CD4-positive, alpha-beta T cell treated with Interleukin-4 for 4 hours (primary cell): Measurements from ENCODE around the gene AASDHPPT.

ENCODE experiments used
- DNase-seq: peaks from one replicate; pipeline ENCODE4 v3.0.0-alpha.2; 2020

Gene AASDHPPT

DNA sequence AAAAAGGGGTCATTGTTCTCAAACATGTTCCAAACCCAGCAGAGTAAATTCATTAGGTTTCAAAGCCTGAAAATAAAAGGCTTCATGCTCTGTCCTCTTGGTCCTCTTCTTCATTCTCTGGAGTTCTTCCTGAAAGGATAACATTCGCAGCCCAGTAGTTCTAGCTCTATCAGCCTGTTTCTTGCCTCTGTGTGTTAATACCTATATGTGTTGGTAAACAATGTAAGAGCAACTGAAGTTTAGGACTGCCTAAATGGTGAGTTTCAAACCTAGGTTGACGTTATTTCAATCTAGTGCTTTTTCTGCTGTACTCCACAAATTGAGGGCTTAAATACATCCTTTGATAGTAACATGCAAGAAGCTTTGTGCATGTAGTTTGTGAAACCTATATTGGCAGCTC lies 9.4 kb downstream of the AASDHPPT start:
- DNase-seq, result no peak

DNA sequence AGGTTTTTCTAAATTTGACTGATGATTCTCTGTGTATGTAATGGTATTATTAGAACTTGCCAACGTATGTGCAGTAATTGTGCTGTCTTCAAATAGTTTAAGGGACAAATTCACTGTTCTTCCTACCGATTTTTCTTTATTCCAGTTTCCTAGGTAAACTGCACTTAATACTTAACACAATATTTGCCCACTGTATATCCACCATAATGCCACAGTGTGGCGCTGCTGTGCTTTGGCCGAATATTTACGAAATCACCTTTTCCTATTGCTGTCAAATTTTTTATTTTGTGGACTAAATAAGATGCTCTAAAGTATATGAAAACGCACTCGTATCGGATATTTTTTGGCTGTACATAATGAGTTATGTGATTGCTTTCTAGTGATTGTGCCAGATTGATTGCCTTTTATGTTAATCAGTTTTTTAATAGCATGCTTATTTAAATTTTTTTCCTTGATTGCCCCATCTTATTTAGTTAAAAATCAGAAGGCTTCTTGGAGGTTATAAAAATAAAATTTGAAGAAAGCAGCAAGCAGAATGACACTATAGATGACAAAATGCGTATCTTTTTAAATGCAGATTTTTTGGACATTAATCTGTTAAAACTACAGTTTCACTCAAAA lies 10.5 kb downstream of the AASDHPPT start:
- DNase-seq, result peak; percentile 64

DNA sequence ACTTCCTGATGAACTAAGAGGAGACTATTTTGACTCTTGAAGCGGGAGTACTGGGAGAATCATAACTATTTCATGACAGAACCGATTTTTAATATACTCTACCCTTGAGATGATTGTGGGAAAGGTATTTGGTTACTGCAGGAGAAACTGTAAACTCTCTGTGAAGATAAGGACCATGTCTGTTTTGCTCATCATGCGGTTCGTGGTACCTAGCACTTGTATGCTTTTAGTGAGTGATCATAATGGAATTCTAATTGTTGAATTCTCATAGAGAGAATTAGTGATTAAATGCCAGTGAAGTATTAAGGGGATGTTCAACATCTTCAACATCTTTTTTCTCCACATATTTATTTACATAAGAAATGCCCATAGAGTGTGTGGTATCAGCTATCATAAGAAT lies 11.4 kb downstream of the AASDHPPT start:
- DNase-seq, result no peak

DNA sequence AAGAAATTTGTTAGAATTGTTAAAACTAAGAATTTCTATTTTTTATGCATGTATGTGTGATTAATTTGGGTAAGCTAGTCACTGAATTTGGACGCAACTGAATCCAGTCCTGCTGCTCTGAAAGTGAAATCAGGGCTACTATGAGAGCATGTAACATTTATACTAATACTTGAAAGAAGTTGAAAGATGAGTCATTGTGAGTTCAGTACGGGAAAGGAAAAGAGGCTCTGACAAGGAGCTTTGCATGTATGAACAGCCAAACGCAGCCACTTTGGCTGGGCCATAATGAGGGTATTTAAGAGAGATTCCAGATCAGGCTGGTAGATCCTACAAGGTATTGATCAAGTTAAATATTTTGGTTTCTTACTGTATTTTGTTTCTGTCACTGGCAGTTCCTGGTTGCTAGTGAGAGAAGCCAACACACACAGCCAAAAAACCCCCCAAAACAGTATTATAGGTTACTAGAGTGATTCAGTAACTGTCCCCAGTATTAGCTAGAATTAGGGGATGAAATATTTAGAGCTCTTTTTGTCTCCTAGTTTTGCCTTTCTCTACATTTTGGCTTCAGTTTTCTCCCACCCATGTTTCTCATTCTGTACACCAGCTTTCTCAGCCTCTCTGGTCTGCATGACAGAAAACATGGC lies 14.1 kb downstream of the AASDHPPT start:
- no peak for DNase-seq

DNA sequence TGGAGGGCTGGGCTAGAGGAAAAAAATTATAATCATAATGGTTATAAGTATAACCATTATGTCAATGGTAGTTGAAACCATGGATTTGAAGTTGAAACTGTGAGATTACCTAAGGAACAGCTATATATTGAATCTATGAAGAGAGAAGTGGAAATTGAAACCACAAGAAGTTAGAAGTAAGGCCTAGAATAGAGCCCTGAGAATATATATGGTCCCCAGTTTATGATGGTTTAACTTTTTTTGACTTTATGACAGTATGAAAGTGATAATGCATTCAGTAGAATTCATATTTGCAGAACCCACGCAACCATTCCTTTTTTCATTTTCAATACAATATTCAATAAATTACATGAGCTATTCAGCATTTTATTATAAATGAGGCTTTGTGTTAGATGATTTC lies 15.0 kb downstream of the AASDHPPT start:
- no peak for DNase-seq

DNA sequence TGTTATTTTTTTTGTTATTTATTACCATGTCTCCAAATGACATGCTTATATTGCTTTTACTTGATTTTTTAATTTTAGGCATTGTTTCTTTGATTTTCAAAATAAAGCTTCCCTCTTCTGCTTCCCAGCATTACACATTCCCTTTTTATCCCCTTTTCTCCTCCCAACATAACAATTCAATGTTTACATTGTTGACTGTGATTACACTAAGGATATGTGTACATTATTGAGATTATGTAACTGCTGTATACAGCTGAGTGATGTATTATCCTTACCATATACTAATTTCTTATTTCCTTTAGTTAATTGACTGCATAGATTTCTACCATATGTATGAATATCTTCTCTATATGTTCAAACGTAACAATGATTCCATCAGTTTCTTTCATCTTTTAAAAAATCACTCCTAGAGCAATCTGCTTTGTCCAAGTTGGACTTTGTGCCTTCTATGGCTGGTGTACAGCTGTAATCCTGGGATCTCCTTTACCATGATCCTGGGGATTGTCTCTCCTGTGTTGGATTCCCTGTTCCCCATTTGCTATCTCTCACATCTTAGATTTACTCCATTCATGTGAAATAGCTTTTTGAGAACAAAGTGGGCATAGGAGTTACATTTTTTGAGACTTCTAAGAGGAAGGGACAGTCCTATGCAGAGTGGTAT lies 21.6 kb downstream of the AASDHPPT start:
- DNase-seq, result no peak

DNA sequence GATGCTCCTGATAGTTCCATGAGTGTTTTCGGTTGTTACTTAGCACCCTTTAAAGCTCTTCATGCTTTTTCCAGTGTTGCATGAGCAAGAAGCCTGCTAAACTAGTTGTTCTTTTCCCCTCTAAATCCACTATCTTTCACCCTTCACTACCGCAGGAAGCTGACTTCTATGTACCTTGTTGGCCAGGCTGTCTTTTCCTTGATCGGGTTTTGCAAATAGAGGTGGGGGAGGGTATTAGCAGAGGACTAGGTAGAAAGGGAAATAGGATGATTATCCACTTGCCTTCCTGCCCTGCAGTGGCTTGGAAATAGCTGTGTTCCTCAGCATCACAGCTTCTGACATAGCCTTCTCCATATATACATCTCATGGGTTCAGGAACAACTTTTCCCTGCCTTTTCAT lies 23.9 kb downstream of the AASDHPPT start:
- no peak for DNase-seq

DNA sequence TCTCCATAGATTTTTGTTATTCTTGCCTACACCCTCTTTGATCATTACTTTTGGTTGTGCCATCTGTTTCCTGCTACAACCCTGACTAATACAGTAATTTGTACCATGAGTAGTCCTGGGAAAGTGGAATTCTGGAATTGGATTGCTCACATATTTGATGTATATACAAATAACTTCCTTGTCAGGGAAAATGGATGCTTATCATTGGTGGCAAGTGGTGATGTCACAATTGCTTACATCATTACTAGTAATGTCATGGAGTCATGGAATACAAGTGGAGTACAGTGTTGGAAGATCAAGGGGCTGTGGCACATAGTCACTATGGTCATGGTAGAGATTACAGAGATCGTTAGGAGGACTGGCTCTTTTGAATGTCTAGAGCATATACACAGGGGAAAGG lies 24.4 kb downstream of the AASDHPPT start:
- DNase-seq, result no peak

DNA sequence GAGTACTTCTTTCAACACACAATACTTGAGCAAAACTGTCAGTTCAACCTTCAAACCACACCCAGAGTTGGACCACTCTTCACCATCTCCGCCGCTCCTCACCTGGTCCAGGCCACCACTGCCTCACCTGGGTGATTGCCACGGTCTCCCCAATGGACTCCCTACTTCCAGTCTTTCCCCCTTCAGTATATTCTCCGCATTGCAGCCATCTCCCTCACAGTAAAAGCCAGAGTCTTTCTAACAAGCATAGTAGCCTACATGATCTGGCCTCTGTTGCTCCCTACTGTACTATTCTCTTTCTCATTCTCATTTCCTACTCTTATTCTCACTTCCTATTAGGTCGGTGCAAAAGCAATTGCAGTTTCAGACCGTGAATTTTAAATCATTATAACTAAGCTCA lies 28.5 kb downstream of the AASDHPPT start:
- DNase-seq, result no peak

DNA sequence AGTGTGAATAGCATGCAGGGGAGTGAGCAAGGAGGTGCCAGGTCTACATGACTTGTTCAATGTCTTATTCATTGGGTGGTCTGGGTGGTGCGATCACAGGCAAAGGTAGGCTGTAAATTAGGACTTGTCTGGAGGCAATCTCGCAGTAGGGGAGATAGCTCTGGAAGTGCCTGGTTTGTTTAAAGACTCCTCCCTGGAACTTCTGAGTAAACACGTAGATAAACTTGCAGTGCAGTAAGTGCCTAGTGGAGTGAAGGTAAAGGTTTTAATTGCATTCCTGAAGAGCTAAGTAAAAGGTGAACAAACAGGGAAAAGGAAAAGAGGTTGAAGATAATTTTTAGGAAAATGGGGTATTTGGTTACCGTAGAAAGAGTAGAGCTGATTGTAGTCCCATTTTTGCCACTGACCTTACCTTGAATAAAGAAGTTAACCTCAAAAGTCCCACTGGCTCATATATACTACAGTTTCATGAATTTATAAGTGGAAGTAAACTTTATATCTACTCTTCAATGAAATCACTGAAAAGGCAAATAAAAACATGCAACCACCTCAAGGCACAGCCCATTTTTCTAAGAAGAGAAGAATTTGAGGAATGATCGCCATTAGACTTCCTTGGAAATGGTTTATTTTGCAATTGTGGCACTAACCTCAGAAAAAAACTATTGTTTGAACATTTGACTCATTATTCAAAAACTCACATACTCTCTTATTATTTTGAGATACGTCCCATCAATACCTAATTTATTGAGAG lies 44.3 kb downstream of the AASDHPPT start:
- no peak for DNase-seq

DNA sequence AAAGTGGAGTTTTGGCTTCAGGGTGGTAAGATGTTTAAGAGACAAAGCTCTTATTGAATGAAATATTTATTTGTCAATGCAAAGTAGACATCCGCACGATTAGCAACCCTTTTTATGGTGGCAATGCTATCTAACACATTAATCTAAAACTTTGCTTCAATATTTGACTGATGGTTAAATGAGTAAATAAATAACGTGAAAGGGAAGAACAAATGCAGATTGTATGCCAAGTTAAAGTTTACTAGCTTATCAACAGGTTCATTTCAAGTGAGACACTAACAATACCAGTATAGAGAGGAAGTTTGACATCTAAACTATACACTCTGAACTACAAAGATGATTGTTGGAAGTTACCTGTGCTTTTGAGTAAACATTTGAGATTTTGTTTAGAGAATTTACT lies 50.1 kb downstream of the AASDHPPT start:
- DNase-seq, result no peak

DNA sequence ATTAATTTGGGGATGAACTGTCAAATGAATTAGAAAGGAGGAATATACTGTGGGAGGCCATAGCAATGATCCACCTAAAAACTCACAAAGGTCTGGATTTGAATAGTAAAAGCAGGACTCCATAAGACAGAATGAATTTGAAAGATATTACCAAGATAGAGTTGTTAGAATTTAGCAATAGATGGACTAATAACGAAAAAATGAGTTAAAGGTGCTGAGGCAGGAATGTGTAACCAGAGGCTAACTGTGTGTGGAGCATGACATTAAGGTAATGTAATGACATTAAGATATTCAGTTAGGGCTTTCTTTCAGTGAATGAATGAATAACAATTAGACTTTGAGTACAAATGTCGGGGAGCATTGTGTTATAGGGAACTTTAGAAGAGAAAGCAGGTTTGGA lies 51.3 kb downstream of the AASDHPPT start:
- no peak for DNase-seq

DNA sequence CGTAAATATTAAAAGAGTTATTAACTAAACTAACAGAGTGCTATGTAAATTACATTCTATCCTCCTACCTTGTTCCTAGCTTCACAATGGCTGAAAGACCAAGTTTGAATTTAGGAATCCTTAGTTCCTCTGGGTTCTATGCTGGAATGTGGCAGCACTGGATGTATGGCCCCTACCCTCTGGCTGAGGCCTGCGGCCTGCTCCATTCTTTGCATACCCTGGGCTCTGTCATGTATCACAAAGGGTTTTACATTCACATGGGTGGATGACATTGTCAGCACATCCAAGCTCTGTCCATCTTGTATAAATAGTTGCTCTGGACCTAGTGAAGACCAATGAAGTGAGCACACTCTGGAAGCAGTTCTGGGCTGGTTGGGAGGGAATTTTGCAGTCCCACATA lies 54.5 kb downstream of the AASDHPPT start:
- DNase-seq, result no peak

DNA sequence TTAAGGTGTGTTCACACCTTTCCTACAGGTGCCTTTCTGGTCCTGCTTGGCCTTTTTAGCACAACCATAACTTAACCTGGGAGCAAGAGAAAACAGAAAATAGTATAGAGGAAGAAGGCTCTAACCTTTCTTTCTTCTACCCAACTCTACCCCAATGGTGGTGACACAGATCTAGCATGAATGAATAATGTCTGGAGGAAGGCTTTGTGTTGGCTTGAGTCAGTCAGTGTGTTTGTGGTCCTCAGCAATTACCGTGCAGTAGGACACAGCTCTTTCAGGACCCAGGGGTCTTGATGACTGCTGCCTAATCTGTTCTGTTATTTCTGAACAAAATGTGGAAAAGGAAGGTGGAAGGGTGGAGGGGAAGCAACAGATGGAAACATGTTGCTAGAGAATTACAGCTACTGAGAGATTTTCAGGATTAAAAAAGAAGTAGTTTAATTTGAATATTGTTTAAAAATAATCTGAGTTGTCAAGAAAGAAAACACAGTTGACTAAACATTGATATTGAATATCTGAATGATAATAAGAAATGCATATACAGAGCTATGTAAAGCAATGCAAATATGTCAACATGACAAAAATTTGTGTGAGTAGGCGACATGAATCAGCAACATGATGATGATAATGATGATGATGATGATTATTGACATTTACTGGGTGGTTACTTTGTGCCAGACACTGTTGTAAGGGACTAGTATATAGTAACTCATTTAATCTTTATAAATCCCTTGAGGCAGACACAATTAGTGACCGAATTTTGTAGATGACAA lies 55.3 kb downstream of the AASDHPPT start:
- DNase-seq, result no peak

DNA sequence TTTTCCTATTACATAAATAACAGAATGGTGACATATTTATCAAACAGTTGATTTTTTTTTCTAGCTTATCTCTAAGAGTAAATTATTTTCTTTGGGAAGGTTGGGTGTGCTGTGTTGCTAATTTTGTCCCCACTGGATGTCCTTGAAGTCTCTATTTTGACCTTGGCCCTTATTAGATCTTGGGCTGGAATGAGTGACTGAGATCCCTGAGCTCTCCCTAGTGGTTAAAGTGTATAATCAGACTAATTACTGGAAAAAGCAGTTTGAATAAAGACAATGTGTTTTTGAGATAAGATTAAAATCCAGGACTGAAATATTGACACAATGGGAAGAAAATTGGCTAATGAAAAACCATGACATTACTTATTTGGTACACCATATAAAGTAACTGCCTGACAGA lies 56.1 kb downstream of the AASDHPPT start:
- no peak for DNase-seq

DNA sequence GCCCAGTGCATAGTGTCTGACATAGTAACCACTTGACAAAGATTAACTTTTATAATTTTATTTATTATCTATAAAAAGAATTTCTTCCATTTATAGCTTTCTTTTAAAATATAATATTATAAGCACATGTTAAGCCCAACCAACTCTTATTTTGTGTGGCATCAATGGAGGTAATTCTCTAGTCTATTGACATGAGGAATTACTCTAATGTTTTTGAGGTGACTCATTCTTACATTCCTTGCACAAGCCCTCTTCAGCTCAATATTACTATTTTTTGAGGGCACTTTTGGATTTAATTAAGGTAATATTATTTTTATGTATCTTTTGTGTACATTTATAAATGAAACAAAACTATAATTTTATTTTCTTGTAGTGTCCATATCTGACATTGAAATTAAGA lies 59.6 kb downstream of the AASDHPPT start:
- no peak for DNase-seq

DNA sequence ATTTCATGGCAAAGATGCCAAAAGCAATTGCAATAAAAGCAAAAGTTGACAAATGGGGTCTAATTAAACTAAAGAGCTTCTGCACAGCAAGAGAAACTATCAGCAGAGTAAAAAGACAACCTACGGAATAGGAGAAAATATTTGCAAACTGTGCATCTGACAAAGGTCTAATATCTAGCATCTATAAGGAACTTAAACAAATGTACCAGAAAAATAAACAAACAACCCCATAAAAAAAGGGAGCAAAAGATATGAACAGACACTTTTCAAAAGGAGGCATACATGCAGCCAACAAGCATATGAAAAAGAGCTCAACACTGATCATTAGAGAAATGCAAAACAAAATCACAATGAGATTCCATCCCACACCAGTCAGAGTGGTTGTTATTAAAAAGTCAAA lies 60.3 kb downstream of the AASDHPPT start:
- DNase-seq, result no peak
